ENCODE data around the gene GGN.
"Not testable (repeated sequence)": the region's sequence is repeated elsewhere in the genome, so short reads cannot be mapped to it uniquely, and the experiment has no call there.

DNA sequence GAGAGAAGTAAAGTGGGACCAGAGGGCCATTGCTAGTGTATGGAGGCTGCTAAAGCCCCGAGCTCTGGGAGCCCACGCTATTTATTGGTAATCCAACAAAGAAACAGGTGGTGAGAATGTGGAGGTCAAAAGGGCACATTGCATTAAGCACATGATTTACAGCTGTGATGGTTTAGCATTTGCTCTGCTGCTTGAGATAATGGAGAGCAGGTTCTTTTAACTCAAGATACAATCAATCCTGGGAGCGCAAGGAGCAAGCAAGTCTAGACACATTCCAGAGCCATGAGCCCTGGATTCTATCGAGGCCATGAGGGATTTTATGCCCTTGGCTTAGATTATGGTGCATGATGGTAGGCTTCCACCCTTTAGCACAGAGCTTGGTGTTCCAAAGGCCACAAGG is 48.8 kb downstream of the GGN start:
- not testable (repeated sequence) for TF ChIP-seq CTCF (IDR thresholded peaks at IDR 0.05); ZBTB33 (IDR thresholded peaks at IDR 0.05; ENCODE audit: borderline replicate concordance, low read depth); SMC3 (IDR thresholded peaks at IDR 0.05; ENCODE audit: low read depth, low read length); SIN3A (IDR thresholded peaks at IDR 0.05; ENCODE audit: borderline replicate concordance, low read depth, low read length); EP300 (IDR thresholded peaks at IDR 0.05; ENCODE audit: borderline replicate concordance in 1 of 2, low read depth in 1 of 2, low read length in 1 of 2); MAX (IDR thresholded peaks at IDR 0.05; ENCODE audit: low read depth); TCF12 (IDR thresholded peaks at IDR 0.05); TAF1 (IDR thresholded peaks at IDR 0.05; ENCODE audit: borderline replicate concordance, low read depth, low read length); RFX5 (IDR thresholded peaks at IDR 0.05; ENCODE audit: low read length); GABPA (IDR thresholded peaks at IDR 0.05; ENCODE audit: low read depth); ELF1 (IDR thresholded peaks at IDR 0.05); RAD21 (IDR thresholded peaks at IDR 0.05; ENCODE audit: low read length); MXI1 (IDR thresholded peaks at IDR 0.05; ENCODE audit: low read depth, low read length)
- TF ChIP-seq, protein P1, sequence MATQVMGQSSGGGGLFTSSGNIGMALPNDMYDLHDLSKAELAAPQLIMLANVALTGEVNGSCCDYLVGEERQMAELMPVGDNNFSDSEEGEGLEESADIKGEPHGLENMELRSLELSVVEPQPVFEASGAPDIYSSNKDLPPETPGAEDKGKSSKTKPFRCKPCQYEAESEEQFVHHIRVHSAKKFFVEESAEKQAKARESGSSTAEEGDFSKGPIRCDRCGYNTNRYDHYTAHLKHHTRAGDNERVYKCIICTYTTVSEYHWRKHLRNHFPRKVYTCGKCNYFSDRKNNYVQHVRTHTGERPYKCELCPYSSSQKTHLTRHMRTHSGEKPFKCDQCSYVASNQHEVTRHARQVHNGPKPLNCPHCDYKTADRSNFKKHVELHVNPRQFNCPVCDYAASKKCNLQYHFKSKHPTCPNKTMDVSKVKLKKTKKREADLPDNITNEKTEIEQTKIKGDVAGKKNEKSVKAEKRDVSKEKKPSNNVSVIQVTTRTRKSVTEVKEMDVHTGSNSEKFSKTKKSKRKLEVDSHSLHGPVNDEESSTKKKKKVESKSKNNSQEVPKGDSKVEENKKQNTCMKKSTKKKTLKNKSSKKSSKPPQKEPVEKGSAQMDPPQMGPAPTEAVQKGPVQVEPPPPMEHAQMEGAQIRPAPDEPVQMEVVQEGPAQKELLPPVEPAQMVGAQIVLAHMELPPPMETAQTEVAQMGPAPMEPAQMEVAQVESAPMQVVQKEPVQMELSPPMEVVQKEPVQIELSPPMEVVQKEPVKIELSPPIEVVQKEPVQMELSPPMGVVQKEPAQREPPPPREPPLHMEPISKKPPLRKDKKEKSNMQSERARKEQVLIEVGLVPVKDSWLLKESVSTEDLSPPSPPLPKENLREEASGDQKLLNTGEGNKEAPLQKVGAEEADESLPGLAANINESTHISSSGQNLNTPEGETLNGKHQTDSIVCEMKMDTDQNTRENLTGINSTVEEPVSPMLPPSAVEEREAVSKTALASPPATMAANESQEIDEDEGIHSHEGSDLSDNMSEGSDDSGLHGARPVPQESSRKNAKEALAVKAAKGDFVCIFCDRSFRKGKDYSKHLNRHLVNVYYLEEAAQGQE (IDR thresholded peaks at IDR 0.05; ENCODE audit: low read depth, low read length): not testable (repeated sequence)

Measured in SK-N-SH (cell line).